AG10803 (cell line): ENCODE measurements around the gene ARPP21.

ENCODE experiments used
- DNase-seq: peaks from one replicate; pipeline ENCODE4 v3.0.0; 2010; ENCODE audit warnings: low read depth
- H3K4me3 ChIP-seq: 2 replicates; pipeline ENCODE4 v1.5.1; 2011; ENCODE audit warnings: mild to moderate bottlenecking, low read length, control low read depth
- TF ChIP-seq, protein P1 (sequence below): conservative IDR thresholded peaks from 2 replicates; pipeline ENCODE4 v1.5.1; 2011; ENCODE audit warnings: mild to moderate bottlenecking, low read length, control low read depth, inconsistent platforms

The ARPP21 gene

GRCh38 chr3:35733341-35733740 lies 94.0 kb downstream of the ARPP21 start:
- no peak for DNase-seq

DNA sequence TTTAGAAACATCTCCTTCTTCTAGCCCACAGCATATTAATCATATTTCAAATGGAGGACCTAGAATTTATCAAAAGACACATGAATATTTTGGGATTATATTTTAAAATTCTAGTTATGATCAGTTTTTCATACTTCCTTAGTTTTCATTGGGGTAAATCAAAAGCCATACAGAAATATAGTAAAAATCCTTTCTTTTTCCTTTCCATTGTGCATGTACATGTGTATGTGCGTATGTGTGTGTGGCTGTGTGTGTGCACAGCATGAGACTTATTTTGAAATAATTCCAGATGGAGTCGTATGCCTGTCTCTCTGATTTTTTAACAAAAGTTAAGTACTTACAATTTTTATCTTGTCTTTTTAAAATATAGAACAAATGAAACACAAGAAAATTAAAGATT lies 94.5 kb downstream of the ARPP21 start:
- no peak for DNase-seq
- H3K4me3 ChIP-seq: no peak overlapping the region
- TF ChIP-seq, protein P1, sequence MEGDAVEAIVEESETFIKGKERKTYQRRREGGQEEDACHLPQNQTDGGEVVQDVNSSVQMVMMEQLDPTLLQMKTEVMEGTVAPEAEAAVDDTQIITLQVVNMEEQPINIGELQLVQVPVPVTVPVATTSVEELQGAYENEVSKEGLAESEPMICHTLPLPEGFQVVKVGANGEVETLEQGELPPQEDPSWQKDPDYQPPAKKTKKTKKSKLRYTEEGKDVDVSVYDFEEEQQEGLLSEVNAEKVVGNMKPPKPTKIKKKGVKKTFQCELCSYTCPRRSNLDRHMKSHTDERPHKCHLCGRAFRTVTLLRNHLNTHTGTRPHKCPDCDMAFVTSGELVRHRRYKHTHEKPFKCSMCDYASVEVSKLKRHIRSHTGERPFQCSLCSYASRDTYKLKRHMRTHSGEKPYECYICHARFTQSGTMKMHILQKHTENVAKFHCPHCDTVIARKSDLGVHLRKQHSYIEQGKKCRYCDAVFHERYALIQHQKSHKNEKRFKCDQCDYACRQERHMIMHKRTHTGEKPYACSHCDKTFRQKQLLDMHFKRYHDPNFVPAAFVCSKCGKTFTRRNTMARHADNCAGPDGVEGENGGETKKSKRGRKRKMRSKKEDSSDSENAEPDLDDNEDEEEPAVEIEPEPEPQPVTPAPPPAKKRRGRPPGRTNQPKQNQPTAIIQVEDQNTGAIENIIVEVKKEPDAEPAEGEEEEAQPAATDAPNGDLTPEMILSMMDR: no peak

More at GRCh38 chr3:35733341-35733740, 94.0 kb downstream of the ARPP21 start:
- TF ChIP-seq, protein P1: no peak
- no peak overlapping the region for H3K4me3 ChIP-seq

GRCh38 chr3:35737080-35737479 lies 97.8 kb downstream of the ARPP21 start:
- DNase-seq: no peak
- TF ChIP-seq, protein P1: no peak
- no peak overlapping the region for H3K4me3 ChIP-seq

GRCh38 chr3:35737527-35737926 lies 98.2 kb downstream of the ARPP21 start:
- DNase-seq: no peak
- no peak overlapping the region for H3K4me3 ChIP-seq
- TF ChIP-seq, protein P1: no peak

DNA sequence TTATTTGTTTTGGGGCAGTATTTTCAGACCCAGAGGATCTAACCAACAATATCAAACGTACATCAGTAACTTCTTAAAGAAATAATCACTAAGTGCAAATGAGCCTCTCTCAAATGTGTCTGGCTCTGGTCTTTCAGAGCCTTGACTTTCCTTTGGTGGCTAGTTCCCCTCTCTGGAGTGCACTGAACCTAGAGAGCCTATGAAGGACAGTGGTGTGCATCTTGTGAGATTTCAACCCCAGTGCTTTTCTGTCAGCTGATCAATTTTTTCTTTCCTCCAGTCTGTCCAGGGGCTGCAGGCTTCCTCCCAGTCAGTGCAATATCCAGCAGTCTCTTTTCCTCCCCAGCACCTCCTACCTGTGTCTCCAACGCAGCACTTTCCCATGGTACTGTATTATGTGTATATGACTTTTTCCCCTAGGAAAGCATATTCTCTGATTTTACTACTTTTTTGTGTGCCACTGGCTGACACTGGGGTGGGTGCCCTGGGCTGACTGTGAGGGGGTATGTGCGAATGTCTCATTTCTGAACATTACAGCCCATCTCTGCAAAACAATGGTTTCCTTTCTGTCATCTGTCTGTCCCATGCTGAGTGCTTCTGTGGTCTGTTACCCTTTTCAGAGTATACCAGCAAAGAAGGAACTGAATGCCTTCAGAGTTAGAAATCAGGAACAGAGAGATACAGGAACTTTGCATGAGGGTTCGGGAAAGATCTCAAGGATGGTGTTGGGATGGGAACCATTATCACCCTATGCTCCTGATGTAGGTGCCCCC lies 98.8 kb downstream of the ARPP21 start:
- H3K4me3 ChIP-seq: no peak overlapping the region

GRCh38 chr3:35739181-35739809 lies 100.0 kb downstream of the ARPP21 start:
- TF ChIP-seq, protein P1: no peak
- no peak for DNase-seq
- no peak overlapping the region for H3K4me3 ChIP-seq

More for the DNA sequence above, 98.8 kb downstream of the ARPP21 start:
- DNase-seq: no peak
- TF ChIP-seq, protein P1: no peak
